Small intestine (tissue), 16 donors: Measurements from ENCODE around the gene EMC1. TPM values are rescaled to one million over a fixed set of nuclear protein-coding genes. Genes with fewer than 3 reads are reported as not detected.
"Not testable (repeated sequence)": the region's sequence is repeated elsewhere in the genome, so short reads cannot be mapped to it uniquely, and the experiment has no call there.

Experiments
- DNase-seq, 2 donors: peaks; one replicate each; pipeline versions ENCODE4 v3.0.0 to v3.0.0-alpha.2; 2013
- FAIRE-seq: peaks from 2 replicates; lab custom pipeline; 2012; peaks lifted over from hg19 to GRCh38; lab: Jason Lieb, UNC
- H3K27ac ChIP-seq, 3 donors: one replicate each; pipeline ENCODE4 v1.5.1; 2013; ENCODE audit warnings: low read length in 2 of 3, mild to moderate bottlenecking in 2 of 3, control low read depth in 1 of 3, inconsistent platforms in 1 of 3, low read depth in 1 of 3, moderate library complexity in 1 of 3
- H3K27me3 ChIP-seq, 3 donors: one replicate each; pipeline ENCODE4 v1.6.1; 2013; ENCODE audit warnings: low read length in 3 of 3, inconsistent platforms in 1 of 3; ENCODE audit not compliant: control insufficient read depth in 3 of 3, insufficient read depth in 3 of 3
- H3K36me3 ChIP-seq, 3 donors: one replicate each; pipeline ENCODE4 v1.6.1; 2013; ENCODE audit warnings: low read length in 3 of 3, inconsistent platforms in 1 of 3, low read depth in 1 of 3, mild to moderate bottlenecking in 1 of 3, moderate library complexity in 1 of 3; ENCODE audit not compliant: control insufficient read depth in 3 of 3, insufficient read depth in 2 of 3
- H3K4me1 ChIP-seq, 3 donors: one replicate each; pipeline ENCODE4 v1.6.1; 2013; ENCODE audit warnings: low read length in 2 of 3, inconsistent platforms in 1 of 3, low read depth in 1 of 3, mild to moderate bottlenecking in 1 of 3, moderate library complexity in 1 of 3; ENCODE audit not compliant: control insufficient read depth in 3 of 3, insufficient read depth in 2 of 3
- H3K4me3 ChIP-seq, 3 donors: one replicate each; pipeline ENCODE4 v1.5.1; 2013; ENCODE audit warnings: low read length in 3 of 3, control low read depth in 1 of 3, inconsistent platforms in 1 of 3, low read depth in 1 of 3, mild to moderate bottlenecking in 1 of 3, moderate library complexity in 1 of 3
- H3K9me3 ChIP-seq, 2 donors: one replicate each; pipeline ENCODE4 v1.6.1; 2013; ENCODE audit warnings: low read depth in 1 of 2, low read length in 1 of 2; ENCODE audit not compliant: control insufficient read depth in 2 of 2, insufficient read depth in 1 of 2
- WGBS, 3 donors: extraction: QIAGEN DNeasy Blood & Tissue Kit; methylation state at CpG; one replicate each; pipeline ENCODE4 v1.1.7; 2013; 5-methylcytosine and 5-hydroxymethylcytosine counted together
- long read RNA-seq, 10 donors: transcript quantifications; one replicate each; lab custom pipeline, GENCODE V29; 2026
- polyA plus RNA-seq, 4 donors: library from polyadenylated mRNA; stranded (reverse) in 3 of 4; unstranded in 1 of 4; fragments of 200-250 nt in 3 of 4; fragments of 120-200 nt in 1 of 4; gene quantifications; one replicate each; pipeline versions ENCODE4 v1.2.1 to v1.2.3, GENCODE V29; 2013
- donor health status: healthy with polysubstance abuse.
- donor health status: control.
- donor health status: control.
- donor health status: Bipolar disorder and iron deficiency.
- donor health status: healthy.

The EMC1 gene
- 10 to 100 TPM in 2 of 4 donors, 1 to 10 TPM in 2; 4.2 to 33.4 (median 12.5) TPM for polyA plus RNA-seq
- long read RNA-seq, donor 1: 0 reads
- long read RNA-seq, donor 2: 0 reads
- long read RNA-seq, donor 3, full-length matches to known transcripts: 2 of 12 reads
- long read RNA-seq, donor 3, partial matches to known transcripts: 10 of 12 reads
- long read RNA-seq, donor 3, other reads (novel, unspliced or antisense): 0 of 12 reads
- long read RNA-seq, donor 4: 0 reads
- long read RNA-seq, donor 5: 0 reads
- long read RNA-seq, donor 6, full-length matches to known transcripts: 2 of 2 reads
- long read RNA-seq, donor 6, partial matches to known transcripts: 0 of 2 reads
- long read RNA-seq, donor 6, other reads (novel, unspliced or antisense): 0 of 2 reads
- long read RNA-seq, donor 7: 0 reads
- long read RNA-seq, donor 8: 0 reads
- long read RNA-seq, donor 9: 0 reads
- long read RNA-seq, donor 10, full-length matches to known transcripts: 3 of 3 reads
- long read RNA-seq, donor 10, partial matches to known transcripts: 0 of 3 reads
- long read RNA-seq, donor 10, other reads (novel, unspliced or antisense): 0 of 3 reads

- Histone ChIP-seq H3K4me3 (peak within 1 kb of the TSS; percentile 68 to 90 (median 70)), H3K27ac (peak within 1 kb of the TSS; percentile 81 to 97 (median 91)), H3K9me3 (no peaks in the 10 kb centered on the region), H3K36me3 (peaks cover 0 to 36% (median 2%) of the 10 kb centered on the region in 3 donors), H3K27me3 (no peaks in the 10 kb centered on the region), H3K4me1 (peaks cover 0 to 12% (median 6%) of the 10 kb centered on the region in 3 donors)
- peak; percentile 81 to 96 for DNase-seq
- FAIRE-seq: no peak
- WGBS, 3 donors: 0 to 1% (median 0%) methylated on average over 74 to 81 of the region's 81 CpGs
Measured at GRCh38 chr1:19251305-19252196, at the start of gene EMC1, which contains the start of gene MRTO4. Gene EMC1 (minus strand): TSS chr1:19251524. CDS start chr1:19251509, 15 bp downstream. Gene MRTO4 (plus strand): TSS chr1:19251805. CDS start chr1:19251836, 31 bp downstream.

DNA sequence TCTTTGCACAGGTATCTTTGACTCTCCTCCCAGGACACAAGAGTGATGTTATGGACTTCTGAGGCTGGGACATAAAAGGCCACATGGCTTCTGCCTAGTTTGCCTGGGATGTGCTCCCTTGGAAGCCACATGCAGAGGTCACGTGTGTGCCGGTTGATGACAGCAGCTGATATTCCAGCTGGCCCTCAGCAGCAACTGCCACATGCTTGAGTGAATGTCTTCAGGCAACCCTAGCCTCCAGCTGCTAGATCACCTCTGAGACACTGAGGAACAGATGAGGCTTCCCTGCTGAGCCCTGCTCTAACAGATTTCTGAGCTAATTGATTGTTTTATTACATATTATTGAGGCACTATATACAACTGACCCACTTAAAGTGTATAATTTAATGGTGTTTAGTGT is 48.9 kb upstream of the EMC1 start:
- Histone ChIP-seq H3K4me3 (no peak overlapping the region), H3K9me3 (peaks cover 0 to 14% of the 10 kb centered on the region in 2 donors), H3K4me1 (no peaks in the 10 kb centered on the region), H3K27ac (no peak overlapping the region), H3K27me3 (no peaks in the 10 kb centered on the region), H3K36me3 (peaks cover 8 to 36% (median 13%) of the 10 kb centered on the region in 3 donors)
- WGBS, 3 donors: 89 to 95% (median 92%) methylated on average over 2 of the region's 2 CpGs
- FAIRE-seq (no peak), DNase-seq (no peak)

DNA sequence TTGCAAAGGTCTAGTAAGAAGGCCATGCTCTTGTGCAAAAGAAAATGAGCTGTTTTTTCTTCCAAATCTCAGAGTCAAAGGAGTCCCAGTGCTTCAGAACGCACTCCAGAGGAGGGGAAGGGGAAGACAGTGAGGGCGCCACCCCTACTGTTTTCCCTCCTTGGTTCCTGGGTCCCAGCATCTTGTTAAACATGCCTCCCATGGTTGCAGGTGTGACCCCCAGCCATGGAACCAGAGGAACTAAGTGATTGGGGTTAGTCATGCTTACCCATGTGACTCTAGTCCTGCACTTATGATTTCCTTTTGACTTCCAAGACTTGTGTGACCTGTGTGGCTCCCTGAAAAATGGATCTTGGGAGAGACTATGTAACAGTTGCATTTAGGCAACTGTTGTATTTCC is 43.3 kb upstream of the EMC1 start:
- no peak overlapping the region for H3K27ac ChIP-seq
- H3K4me1 ChIP-seq: no peaks in the 10 kb centered on the region
- no peak for FAIRE-seq
- H3K36me3 ChIP-seq: peaks cover 0 to 6% (median 0%) of the 10 kb centered on the region in 3 donors
- no peak overlapping the region for H3K4me3 ChIP-seq
- DNase-seq: no peak
- WGBS, 3 donors: 76 to 100% (median 79%) methylated on average over 2 of the region's 2 CpGs
- no peaks in the 10 kb centered on the region for H3K27me3 ChIP-seq
- H3K9me3 ChIP-seq: peaks cover 0 to 40% of the 10 kb centered on the region in 2 donors

DNA sequence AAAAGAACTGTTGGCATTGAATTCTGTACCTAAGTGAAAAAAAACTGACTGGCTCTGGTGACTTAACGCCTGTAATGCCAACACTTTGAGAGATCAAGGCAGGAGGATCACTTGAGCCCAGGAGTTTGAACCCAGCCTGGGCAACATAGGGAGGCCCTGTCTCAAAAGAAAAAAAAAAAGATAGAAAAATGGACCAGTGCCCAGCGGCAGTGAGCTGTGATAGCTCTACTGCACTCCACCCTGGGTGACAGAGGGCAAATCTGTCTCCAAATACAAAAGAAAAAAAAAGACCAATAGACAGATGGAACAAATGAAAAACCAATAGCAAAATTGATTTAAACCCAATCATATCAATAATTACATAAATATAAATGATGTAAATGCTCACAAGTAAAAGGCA is 37.9 kb upstream of the EMC1 start:
- no peaks in the 10 kb centered on the region for H3K27me3 ChIP-seq
- peak overlapping the region; percentile 36 to 96 (median 47) for H3K4me3 ChIP-seq
- FAIRE-seq (no peak), DNase-seq (peak in 1 of 2 donors; percentile 77)
- peaks cover 0 to 20% of the 10 kb centered on the region in 2 donors for H3K9me3 ChIP-seq
- H3K36me3 ChIP-seq: peaks cover 3 to 16% (median 10%) of the 10 kb centered on the region in 3 donors
- peaks cover 0 to 24% (median 0%) of the 10 kb centered on the region in 3 donors for H3K4me1 ChIP-seq
- H3K27ac ChIP-seq: peak overlapping the region in 2 of 3 donors; percentile 56 to 88
- WGBS, 3 donors: 16 to 48% (median 31%) methylated on average over 2 of the region's 2 CpGs

DNA sequence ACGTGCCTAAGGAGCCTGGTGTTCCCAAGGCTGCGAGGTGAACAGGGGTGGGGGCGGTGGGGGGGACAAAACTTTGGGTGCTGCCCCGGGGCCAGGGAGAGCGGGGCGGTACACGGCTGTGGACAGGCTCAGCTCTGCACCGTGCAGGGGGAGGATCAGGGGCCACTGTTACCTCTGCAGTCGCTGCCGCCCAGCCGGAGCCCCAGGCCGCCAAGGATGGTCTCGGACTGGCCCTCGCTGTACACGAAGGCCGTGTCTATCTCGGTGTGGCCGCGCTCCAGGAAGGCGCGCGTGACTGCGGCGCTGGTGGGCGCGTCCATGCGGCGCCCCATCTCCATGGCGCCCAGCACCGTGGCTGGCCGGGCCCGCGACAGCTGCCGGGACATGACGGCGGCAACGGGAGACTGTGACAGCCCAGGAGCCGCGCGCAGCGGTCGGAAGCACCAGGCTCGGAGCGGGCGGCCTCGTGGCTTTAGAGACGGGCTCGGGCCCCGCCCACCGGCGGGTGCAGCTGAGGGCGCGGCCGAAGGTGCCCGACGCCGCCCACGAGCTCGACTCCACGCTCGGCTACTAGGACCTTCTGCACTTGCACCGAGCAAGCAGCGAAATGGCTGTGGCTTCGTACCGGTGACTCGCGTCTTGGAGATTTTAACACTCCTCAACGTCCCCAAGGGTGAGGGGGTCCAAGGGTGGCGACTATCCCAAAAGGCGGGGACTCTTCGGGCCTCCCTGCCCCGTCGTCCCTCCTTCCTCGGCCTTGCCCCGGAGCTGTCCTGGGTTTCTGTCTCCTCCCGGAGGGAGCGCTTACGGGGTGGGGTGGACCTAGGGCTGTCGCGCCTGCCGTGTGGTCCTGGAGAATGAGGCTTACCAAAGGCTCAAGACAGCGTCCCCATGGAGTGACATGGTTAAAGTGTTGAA is 37.3 kb upstream of the EMC1 start, which contains the start of gene AKR7A3:
AKR7A3 (minus strand) TSS at position 447 of the 918 bp plus-strand sequence; CDS start at position 386, 61 bp downstream.
- FAIRE-seq: not testable (repeated sequence)
- 1 to 15% (median 12%) methylated on average over 49 to 75 of the region's 82 CpGs for WGBS, 3 donors

DNA sequence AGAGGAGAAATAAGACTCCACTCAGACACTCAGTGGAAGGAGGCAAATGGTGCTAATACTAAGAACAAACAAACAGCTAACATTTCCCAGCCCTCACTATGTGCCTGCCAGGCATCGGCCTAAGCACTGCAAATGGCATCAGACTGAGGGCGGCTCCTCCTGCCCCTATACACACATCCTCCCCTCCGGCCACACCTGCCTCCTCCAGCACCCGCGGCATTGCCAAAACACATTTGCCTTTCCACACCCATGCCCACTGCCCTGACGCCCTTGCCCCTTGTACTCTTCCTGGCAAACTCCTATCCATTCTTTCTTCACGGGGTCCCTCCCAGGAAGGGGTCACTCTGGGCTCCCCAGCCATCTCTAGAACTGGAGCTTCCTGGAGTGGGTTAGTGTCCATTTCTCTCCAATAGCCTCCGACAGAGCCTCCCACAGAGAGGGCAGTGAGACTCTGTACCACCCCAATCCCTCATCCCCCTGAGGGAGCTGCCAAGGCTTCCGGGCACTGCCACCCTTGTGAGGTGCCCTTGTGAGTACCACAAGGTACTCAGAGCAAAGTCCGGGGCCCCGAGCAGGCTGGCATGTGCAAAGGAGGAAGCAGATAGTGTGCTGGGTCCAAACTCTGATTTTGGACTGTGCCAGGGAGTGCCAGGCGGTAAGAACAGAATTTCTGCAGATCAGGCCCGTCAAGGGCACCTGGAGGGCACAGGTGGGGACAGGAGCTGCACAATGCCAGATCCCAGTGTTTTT is 36.3 kb upstream of the EMC1 start:
- H3K4me1 ChIP-seq: peaks cover 0 to 24% (median 0%) of the 10 kb centered on the region in 3 donors
- peak in 1 of 2 donors; percentile 96 for DNase-seq
- H3K36me3 ChIP-seq: peaks cover 3 to 25% (median 16%) of the 10 kb centered on the region in 3 donors
- peaks cover 0 to 7% of the 10 kb centered on the region in 2 donors for H3K9me3 ChIP-seq
- FAIRE-seq: no peak
- peak overlapping the region in 2 of 3 donors; percentile 93 to 94 for H3K27ac ChIP-seq
- H3K4me3 ChIP-seq: peak overlapping the region in 1 of 3 donors; percentile 96
- H3K27me3 ChIP-seq: no peaks in the 10 kb centered on the region
- WGBS, 3 donors: 23 to 69% (median 43%) methylated on average over 13 of the region's 13 CpGs

More for the DNA sequence above, 37.3 kb upstream of the EMC1 start, which contains the start of gene AKR7A3:
- peak; percentile 85 to 90 for DNase-seq
- peaks cover 0 to 13% of the 10 kb centered on the region in 2 donors for H3K9me3 ChIP-seq
- H3K27me3 ChIP-seq: not testable (repeated sequence)
- H3K4me3 ChIP-seq: peak within 1 kb of the TSS; percentile 36 to 96 (median 47)
- peaks cover 3 to 22% (median 16%) of the 10 kb centered on the region in 3 donors for H3K36me3 ChIP-seq
- H3K27ac ChIP-seq: peak within 1 kb of the TSS in 2 of 3 donors; percentile 93 to 94
- H3K4me1 ChIP-seq: peaks cover 0 to 24% (median 0%) of the 10 kb centered on the region in 3 donors
